HepG2 (cell line): ENCODE measurements around the gene BCCIP. TPM values are rescaled to one million over a fixed set of nuclear protein-coding genes. Genes with fewer than 3 reads are reported as not detected.

ENCODE experiments used
- CENPX ChIP-seq: sonication (generic); formaldehyde crosslinking; IDR thresholded peaks from 2 replicates; pipeline ENCODE4 v1.9.0; 2021; ENCODE audit warnings: mild to moderate bottlenecking, missing genetic modification reagents, moderate library complexity
- GFI1 ChIP-seq: sonication (generic); formaldehyde crosslinking; IDR thresholded peaks from 2 replicates; pipeline ENCODE4 v1.5.0; 2020; ENCODE audit warnings: missing genetic modification reagents, mild to moderate bottlenecking, borderline replicate concordance
- HCFC1 ChIP-seq: fragments of 150-350 bp; IDR thresholded peaks from 2 replicates; pipeline ENCODE4 v1.6.1; 2014; ENCODE audit warnings: low read depth, low read length
- ISX ChIP-seq: sonication (generic); formaldehyde crosslinking; conservative IDR thresholded peaks from 2 replicates; pipeline ENCODE4 v1.5.0; 2020; ENCODE audit warnings: missing genetic modification reagents
- JUND ChIP-seq: sonication (generic); formaldehyde crosslinking; IDR thresholded peaks from 2 replicates; pipeline ENCODE4 v1.8.0; 2022; ENCODE audit warnings: mild to moderate bottlenecking, missing genetic modification reagents
- KLF13 ChIP-seq: sonication (generic); formaldehyde crosslinking; IDR thresholded peaks from 2 replicates; pipeline ENCODE4 v1.4.0; 2020; ENCODE audit warnings: mild to moderate bottlenecking, missing genetic modification reagents
- NFYC ChIP-seq: IDR thresholded peaks from 2 replicates; pipeline ENCODE4 v1.6.1; 2016; ENCODE audit warnings: missing genetic modification reagents, missing compliant biosample characterization
- PCBP2 ChIP-seq: fragments of 200-400 bp; formaldehyde crosslinking; optimal IDR thresholded peaks from 2 replicates; pipeline ENCODE3; 2018; ENCODE audit warnings: low read length, low read depth; ENCODE audit not compliant: poor library complexity, severe bottlenecking
- PHF5A ChIP-seq: IDR thresholded peaks from one replicate; pipeline ENCODE4 v1.6.1; 2018; ENCODE audit warnings: low read depth, missing genetic modification reagents; ENCODE audit not compliant: unreplicated experiment
- PTBP1 ChIP-seq: fragments of 200-400 bp; formaldehyde crosslinking; IDR thresholded peaks from 2 replicates; pipeline ENCODE4 v1.6.1; 2018; ENCODE audit warnings: low read length, low read depth; ENCODE audit not compliant: poor library complexity, severe bottlenecking
- RORA ChIP-seq: sonication (generic); formaldehyde crosslinking; IDR thresholded peaks from 2 replicates; pipeline ENCODE4 v1.5.0; 2020; ENCODE audit warnings: mild to moderate bottlenecking, missing genetic modification reagents, moderate library complexity
- SATB2 ChIP-seq: sonication (generic); formaldehyde crosslinking; IDR thresholded peaks from 2 replicates; pipeline ENCODE4 v1.5.0; 2020; ENCODE audit warnings: missing genetic modification reagents
- TP53 ChIP-seq: sonication (generic); formaldehyde crosslinking; conservative IDR thresholded peaks from 2 replicates; pipeline ENCODE4 v1.4.0; 2020; ENCODE audit warnings: missing genetic modification reagents
- XRCC5 ChIP-seq: fragments of 200-400 bp; formaldehyde crosslinking; optimal IDR thresholded peaks from 2 replicates; pipeline ENCODE3; 2017; ENCODE audit warnings: mild to moderate bottlenecking, low read length
- ZBTB10 ChIP-seq: sonication (generic); formaldehyde crosslinking; IDR thresholded peaks from 2 replicates; pipeline ENCODE4 v1.4.0; 2020; ENCODE audit warnings: missing genetic modification reagents, borderline replicate concordance
- ZBTB26 ChIP-seq: IDR thresholded peaks from 2 replicates; pipeline ENCODE4 v1.6.1; 2016; ENCODE audit warnings: missing compliant biosample characterization, missing genetic modification reagents, borderline replicate concordance
- ZFP36L2 ChIP-seq: sonication (generic); formaldehyde crosslinking; IDR thresholded peaks from 2 replicates; pipeline ENCODE4 v1.4.0; 2020; ENCODE audit warnings: missing genetic modification reagents
- ZFP41 ChIP-seq: sonication (generic); formaldehyde crosslinking; IDR thresholded peaks from 2 replicates; pipeline ENCODE4 v1.4.0; 2020; ENCODE audit warnings: mild to moderate bottlenecking, missing genetic modification reagents, borderline replicate concordance
- ZKSCAN5 ChIP-seq: sonication (generic); formaldehyde crosslinking; IDR thresholded peaks from 2 replicates; pipeline ENCODE4 v1.5.1; 2020; ENCODE audit warnings: mild to moderate bottlenecking, missing genetic modification reagents
- ZNF280B ChIP-seq: sonication (generic); formaldehyde crosslinking; IDR thresholded peaks from 2 replicates; pipeline ENCODE4 v1.5.0; 2020; ENCODE audit warnings: missing genetic modification reagents, mild to moderate bottlenecking, borderline replicate concordance
- ZNF337 ChIP-seq: sonication (generic); formaldehyde crosslinking; IDR thresholded peaks from 2 replicates; pipeline ENCODE4 v1.5.1; 2020; ENCODE audit warnings: missing genetic modification reagents, low read depth, mild to moderate bottlenecking, borderline replicate concordance
- ZNF431 ChIP-seq: sonication (generic); formaldehyde crosslinking; IDR thresholded peaks from 2 replicates; pipeline ENCODE4 v1.9.0; 2022; ENCODE audit warnings: missing genetic modification reagents, low read depth, mild to moderate bottlenecking, borderline replicate concordance
- ZNF432 ChIP-seq: sonication (generic); formaldehyde crosslinking; IDR thresholded peaks from 2 replicates; pipeline ENCODE4 v1.5.0; 2020; ENCODE audit warnings: missing genetic modification reagents, mild to moderate bottlenecking, borderline replicate concordance
- ZNF441 ChIP-seq: sonication (generic); formaldehyde crosslinking; IDR thresholded peaks from 2 replicates; pipeline ENCODE4 v1.7.0; 2021; ENCODE audit warnings: missing genetic modification reagents, borderline replicate concordance
- ZSCAN25 ChIP-seq: sonication (generic); formaldehyde crosslinking; IDR thresholded peaks from 2 replicates; pipeline ENCODE4 v1.8.0; 2022; ENCODE audit warnings: mild to moderate bottlenecking, missing genetic modification reagents
- polyA plus RNA-seq, 8 experiments: library from polyadenylated mRNA; depleted of rRNA in 3 of 8; stranded (reverse) in 7 of 8; unstranded in 1 of 8; fragments of >200 nt; fragmentation: Illumina TruSeq in 4 of 8; extraction: Trizol in 4 of 8; gene quantifications; 2 replicates each; pipeline versions ENCODE4 v1.2.1 to v1.2.3, GENCODE V29; 2011 to 2016; ENCODE audit warnings: low read depth in 4 of 8, missing spikeins in 1 of 8, mixed read lengths in 1 of 8; ENCODE audit not compliant: insufficient read depth in 1 of 8
- total RNA-seq, 5 experiments: library from RNA; depleted of rRNA; stranded (reverse); fragments of >200 nt; fragmentation: Illumina TruSeq; extraction: Trizol; gene quantifications; 2 replicates each; pipeline ENCODE4 v1.2.3, GENCODE V29; 2016; ENCODE audit warnings: low read depth in 1 of 5

The BCCIP gene
- total and polyA plus RNA-seq, 2 of the 13 experiments (the other 11 are each of a cell fraction or from before 2014, with no cell fraction given), result 37.0 to 132 TPM

GRCh38 chr10:125792342-125793300 is 30.7 kb upstream of the BCCIP start (continued):
- peak; percentile 99 for TF ChIP-seq XRCC5
- TF ChIP-seq ZFP41 (CRISPR knock-in tag), result no peak
- TF ChIP-seq NFYC (CRISPR knock-in tag), result no peak
- no peak for TF ChIP-seq PCBP2
- TF ChIP-seq HCFC1, result no peak
- TF ChIP-seq SATB2 (CRISPR knock-in tag), result no peak
- peak; percentile 78; the same call in 1 of the 2 replicates for TF ChIP-seq ZBTB10 (CRISPR knock-in tag)
- TF ChIP-seq ZNF337 (CRISPR knock-in tag), result 0 out of 2 replicates have a peak, but pooled peaks have one; percentile 60
- TF ChIP-seq ZSCAN25 (CRISPR knock-in tag), result peak; percentile 90
- TF ChIP-seq GFI1 (CRISPR knock-in tag), result peak; percentile 94
- TF ChIP-seq ISX (CRISPR knock-in tag), result no peak
- no peak for TF ChIP-seq ZKSCAN5
- TF ChIP-seq ZNF280B (CRISPR knock-in tag), result no peak
- TF ChIP-seq ZNF441, result peak; percentile 48; the same call in 1 of the 2 replicates
- TF ChIP-seq JUND (CRISPR knock-in tag), result peak; percentile 49; the same call in 1 of the 2 replicates
- TF ChIP-seq ZNF431 (CRISPR knock-in tag), result peak; percentile 95
- TF ChIP-seq TP53 (CRISPR knock-in tag), result no peak
- TF ChIP-seq ZFP36L2, result no peak
- peak; percentile 82 for TF ChIP-seq PHF5A
- no peak for TF ChIP-seq CENPX (CRISPR knock-in tag)
- no peak for TF ChIP-seq KLF13 (CRISPR knock-in tag)
- TF ChIP-seq ZBTB26, result no peak
- TF ChIP-seq RORA, result no peak
- no peak for TF ChIP-seq ZNF432 (CRISPR knock-in tag)
- no peak for TF ChIP-seq PTBP1
